SW480 (cell line): Measurements from ENCODE around the gene RYR2.
"Not testable (repeated sequence)": the region's sequence is repeated elsewhere in the genome, so short reads cannot be mapped to it uniquely, and the experiment has no call there.

Source experiments
- DNase-seq: peaks from one replicate; pipeline ENCODE4 v3.0.0-alpha.2; 2016; ENCODE audit warnings: low spot score

Gene RYR2

DNA sequence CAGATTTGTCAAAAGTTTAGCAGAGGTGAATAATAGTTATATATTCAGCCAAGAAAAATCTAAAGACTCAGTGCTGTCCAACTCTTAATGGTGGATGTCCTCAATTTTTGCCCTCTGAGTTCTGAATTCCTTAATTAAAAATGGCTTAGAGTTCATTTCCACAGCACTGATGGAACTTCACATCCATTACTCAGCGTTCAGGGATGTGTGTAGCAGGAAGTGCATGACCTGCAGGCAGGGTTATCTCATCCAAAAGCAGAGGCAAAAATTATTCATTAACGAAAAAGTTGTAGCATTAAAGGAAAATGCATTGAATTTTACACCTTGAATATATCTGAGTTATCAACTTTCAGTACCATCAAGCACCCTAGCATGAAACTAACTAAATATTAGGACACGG lies 752.1 kb downstream of the RYR2 start:
- peak; percentile 4 for DNase-seq

DNA sequence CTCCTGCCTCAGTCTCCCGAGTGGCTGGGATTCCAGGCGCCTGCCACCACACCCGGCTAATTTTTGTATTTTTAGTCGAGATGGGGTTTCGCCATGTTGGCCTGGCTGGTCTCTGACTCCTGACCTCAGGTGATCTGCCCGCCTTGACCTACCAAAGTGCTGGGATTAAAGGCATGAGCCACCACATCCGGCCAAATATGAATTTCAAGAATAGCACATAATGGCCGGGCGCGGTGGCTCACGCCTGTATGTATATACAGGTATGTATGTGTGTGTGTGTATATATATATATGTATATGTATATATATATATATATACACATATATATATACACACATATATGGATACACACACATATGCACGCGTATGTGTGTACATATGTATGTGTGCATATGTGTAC lies 753.6 kb downstream of the RYR2 start:
- no peak for DNase-seq

DNA sequence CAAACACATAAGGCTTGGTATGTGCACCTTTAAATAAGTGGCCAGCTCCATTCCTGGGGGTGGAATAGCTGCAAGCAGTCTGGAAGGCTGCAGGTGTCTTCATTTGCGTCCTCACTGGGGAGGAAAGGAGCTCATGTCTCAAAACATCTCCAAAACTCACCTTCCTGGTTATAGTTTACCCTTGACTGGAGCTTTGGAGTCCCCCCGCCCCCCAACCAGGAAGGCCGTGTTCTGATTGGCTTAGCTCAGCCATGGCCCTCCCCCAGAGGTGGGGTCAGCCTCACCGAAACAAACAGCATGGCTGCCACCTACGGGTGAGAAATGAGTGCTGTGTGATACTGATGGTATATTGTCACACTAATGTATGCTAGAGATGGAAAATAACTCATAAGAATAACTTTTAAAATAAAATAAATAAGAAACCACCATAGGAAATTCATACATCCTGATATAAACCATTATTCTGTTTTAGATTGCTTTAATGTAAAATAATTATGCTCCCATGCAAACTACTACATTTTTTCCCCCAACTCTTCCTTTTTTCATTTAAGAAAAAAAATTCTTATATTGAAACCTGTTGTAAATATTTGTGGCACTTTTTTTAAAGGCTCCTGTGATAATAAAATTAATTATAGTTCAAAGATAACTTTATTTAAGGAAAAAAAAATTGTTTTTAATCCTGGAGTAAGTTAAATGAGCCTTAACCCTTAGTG lies 757.9 kb downstream of the RYR2 start:
- peak; percentile 81 for DNase-seq

DNA sequence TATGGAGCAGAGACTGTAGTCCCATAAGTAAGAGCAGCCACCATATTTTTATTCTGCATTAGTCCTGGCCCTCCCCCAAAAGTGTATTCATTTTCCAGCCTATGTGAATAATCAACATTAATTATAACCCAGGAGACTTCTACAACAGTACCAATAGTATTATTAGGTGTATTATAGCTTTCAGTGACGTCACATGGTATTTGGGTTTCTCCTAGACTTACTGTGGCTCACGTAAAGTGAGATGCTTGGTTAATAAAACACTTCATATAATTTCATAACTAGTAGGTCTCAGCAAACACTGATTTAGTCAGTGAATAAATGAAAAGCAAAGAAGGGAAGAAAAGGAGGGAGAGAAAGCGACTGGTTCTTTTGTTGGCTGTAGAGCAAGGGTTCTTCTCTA lies 762.5 kb downstream of the RYR2 start:
- no peak for DNase-seq

DNA sequence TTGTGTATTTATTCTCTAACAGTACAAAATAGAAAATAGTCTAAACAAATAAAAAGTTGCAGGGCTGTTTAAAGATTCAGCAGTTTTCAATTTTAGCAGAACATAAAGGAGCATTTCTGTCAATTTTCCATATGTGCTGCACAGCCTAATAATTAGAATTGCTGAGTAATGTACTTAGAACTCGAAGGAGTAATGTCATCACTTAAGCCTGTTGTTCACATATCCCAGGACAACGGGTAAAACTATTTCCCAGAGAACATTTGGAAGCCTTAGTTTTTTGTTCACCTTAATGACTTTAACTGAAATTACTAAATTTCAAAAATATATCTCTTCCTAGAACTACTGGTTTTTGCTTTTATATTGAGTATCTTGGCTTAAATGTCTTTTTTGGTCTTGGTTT lies 767.1 kb downstream of the RYR2 start:
- no peak for DNase-seq

DNA sequence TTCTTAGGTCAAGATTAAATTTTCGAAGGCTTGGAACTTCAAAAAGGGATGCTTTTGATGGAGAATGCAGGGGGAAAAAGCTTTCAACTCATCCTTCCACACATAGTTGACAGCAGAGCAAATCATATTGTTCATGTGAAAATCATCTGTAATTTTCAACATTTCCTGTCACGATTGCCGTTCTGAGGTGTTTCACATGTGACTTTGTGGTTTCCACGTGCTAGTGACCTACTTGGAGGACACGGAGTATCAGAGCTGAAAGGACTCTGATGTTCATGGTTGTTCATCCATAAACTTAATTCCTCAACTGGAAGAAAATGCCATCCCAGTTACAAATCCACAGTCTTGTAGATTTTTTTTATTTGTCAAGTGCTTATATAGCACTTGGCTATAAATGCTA lies 769.6 kb downstream of the RYR2 start:
- no peak for DNase-seq

DNA sequence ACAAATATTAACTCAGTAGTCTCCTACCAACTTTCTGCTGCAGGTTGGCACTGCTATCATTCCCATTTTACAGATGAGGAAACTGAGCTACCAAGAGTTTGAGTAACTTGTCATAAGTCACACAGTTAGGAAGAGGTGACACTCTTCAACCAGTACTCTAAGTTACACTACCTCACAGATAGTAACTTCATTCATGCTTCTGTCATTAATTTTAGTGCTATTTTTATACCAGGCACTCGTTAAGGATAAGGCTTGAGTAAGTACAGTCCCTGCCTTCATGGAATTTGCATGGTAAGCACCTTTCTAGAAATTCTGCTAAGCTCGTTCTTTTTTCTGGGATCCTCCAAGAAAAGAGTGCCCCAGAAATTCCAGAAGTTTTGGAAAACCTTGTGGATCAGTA lies 770.1 kb downstream of the RYR2 start:
- DNase-seq: no peak

DNA sequence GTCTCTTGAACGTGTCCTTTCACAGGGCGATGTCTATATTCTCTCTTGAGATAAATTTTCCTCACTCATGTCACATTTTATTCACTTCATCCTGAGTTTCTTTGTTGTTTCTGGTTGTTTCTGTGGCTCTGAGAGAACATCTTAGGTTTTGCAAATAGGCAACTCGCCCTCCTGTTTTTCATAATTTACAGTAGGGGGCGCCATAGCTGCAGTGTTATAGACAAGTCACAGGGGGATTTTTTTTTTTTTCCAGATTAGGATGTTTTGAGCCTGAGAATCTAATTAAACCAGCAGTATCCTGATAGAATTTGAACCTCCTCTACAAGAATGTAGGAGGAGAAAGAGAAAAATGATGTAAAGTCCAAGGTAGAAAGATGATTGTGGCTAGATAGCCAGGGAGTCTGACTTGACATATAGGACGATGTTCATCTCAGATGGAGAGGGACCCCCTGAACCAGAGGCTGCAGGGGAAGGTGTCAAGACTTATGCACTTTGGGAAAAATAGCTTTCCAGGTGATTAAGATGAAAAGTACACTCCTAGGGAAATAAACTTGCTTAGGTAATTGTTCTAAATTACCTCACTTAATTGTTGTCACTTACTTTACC lies 772.4 kb downstream of the RYR2 start:
- DNase-seq: peak; percentile 13

DNA sequence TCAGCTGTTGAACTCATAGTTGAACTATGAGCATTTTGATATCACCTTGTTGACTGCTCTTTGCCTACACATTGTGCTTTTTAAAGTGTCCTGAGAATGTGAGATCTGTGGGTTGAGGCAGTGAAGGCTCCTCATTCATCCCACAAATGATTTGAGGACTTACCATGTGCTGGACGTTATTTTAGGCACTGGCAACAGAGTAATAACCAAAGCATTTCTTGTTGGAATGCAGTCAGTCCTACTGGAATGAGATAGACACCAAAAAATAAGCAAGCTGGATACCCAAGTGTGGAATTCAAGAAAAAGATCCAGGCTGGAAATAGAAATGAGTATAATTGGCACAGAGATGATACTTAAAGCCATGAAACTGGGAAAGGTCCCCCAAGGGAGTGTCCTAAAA lies 775.3 kb downstream of the RYR2 start:
- no peak for DNase-seq

DNA sequence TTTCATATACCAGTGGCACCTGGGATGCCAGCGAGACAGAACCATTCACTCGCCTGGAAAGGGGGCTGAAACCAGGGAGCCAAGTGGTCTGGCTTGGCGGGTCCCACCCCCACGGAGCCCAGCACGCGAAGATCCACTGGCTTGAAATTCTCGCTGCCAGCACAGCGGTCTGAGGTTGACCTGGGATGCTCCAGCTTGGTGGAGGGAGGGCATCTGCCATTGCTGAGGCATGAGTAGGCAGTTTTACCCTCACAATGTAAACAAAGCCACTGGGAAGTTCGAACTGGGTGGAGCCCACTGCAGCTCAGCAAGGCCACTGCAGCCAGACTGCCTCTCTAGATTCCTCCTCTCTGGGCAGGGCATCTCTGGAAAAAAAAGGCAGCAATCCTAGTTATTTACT lies 778.6 kb downstream of the RYR2 start:
- DNase-seq: peak; percentile 17

DNA sequence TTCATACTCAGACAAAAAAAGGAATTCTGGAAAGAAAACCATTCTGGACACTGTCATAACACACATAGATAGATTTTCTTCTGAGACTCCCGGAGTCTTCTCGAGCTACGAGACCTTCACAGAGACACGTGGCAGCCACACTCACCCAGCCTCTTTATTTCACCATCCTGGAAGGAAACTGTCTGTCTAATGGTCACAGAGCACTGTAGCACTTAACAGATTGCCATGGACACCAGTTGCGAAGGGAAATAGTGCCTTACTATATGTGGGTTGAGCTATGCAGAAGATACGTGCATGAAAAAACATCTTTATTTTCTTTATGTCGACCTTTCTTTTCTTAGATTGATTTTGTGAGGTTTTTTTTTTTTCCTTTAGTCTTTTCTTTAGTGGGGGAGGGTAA lies 790.9 kb downstream of the RYR2 start:
- no peak for DNase-seq

DNA sequence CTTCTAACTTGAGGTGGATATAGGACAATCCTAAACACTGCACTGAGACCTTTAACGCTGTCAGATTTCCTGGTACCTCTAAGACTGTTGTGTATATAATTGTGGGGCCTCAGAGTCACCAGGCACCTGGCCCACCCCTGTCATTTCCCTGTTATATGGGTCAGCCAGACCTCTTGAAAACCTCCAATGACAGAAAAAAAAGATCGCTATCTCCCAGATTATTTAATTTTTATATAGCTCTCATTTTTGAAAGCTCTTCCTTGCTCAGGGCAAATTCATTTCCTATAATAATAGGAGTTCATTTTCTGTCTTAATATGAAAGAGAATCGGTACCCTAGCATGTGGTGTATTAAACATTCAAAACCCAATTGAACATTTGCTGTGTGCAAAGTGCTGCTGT lies 792.1 kb downstream of the RYR2 start:
- no peak for DNase-seq

DNA sequence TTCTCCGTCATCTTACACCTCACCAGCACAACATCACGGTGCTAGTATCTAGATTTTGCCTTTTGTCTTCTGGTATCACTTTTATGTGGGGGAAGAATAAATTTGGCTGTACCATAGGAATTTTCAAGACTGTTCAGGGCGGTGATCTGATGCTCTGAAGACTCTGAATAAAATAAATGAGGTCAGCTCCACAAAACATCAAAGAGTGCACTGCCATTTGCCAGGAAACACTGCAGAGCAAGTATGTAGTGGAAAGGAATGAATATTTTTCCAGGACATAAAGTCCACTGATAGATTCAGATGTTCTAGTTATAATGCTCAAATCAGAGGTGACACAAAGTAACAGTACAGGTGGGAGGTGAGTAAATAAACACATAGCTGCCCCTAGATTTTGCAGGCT lies 792.5 kb downstream of the RYR2 start:
- DNase-seq: no peak

DNA sequence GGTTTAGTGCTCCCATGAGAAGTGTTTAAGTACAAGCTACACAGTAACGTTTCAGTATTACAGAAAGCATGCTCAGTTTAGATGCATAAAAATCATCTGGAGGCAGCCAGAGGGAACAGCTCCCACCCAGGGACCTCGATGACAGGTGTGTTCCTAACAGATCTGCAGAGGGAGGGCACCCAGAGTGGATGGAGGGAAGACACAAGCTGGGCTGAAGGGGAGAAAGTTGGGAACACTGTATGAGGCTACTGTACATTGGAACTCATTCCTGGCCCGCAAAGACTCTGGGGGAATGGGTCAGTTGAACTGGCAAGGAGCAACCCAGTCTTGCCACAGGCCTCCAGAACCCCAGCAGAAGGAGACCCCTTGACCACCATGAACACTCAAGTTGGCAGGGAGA lies 796.3 kb downstream of the RYR2 start:
- DNase-seq: no peak

DNA sequence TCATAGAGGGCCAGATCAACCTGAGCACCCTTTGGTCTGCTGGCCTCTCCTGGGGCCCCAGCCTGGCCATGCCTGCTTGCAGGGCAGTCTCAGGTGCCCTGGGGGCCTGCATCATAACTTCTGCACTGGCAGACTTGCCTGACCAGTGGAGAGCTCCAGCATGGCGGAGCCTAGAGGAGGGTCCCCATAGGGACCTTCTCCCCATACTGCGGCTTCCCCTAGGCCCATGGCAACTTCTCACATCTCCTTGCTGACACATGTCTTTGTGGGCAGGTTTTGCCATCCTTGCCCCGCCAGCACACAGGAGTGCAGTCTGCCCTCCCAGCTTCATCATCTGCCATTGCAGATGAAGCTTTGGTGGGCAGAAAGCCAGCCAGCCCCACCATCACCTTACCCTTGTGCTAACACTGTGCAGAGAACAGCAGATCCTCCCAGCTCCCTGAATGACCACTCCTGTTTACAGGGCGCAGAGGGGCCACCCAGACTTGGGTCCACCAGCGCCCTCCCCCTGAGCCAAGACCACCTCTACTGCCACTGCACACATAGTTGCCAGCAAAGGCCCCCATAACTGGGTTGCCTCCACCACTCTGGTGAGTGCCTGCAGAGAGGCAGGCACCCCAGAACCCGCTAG lies 797.0 kb downstream of the RYR2 start:
- DNase-seq: no peak

DNA sequence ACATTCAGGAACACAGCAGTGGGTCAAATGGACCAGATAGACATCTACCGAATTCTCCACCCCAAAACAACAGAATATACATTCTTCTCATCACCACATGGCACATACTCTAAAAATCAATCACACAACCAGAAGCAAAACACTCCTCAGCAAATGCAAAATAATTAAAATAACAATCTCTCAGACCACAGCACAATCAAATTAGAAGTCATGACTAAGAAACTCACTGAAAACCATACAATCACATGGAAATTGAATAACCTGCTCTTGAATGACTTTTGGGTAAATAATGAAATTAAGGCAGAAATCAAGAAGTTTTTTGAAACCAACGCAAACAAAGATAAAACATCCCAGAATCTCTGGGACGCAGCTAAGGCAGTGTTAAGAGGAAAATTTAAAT lies 799.5 kb downstream of the RYR2 start:
- no peak for DNase-seq

DNA sequence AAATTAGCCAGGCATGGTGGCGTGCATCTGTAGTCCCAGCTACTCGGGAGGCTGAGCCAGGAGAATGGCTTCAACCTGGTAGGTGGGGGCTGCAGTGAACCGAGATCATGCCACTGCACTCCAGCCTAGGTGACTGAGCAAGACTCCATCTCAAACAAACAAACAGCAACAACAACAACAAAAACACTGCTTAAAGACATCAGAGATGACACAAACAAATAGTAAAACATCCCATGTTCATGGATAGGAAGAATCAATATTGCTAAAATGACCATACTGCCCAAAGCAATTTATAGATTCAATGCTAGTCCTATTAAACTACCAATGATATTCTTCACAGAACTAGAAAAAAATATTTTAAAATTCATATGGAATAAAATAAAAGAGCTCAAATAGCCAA lies 801.5 kb downstream of the RYR2 start:
- DNase-seq: not testable (repeated sequence)

DNA sequence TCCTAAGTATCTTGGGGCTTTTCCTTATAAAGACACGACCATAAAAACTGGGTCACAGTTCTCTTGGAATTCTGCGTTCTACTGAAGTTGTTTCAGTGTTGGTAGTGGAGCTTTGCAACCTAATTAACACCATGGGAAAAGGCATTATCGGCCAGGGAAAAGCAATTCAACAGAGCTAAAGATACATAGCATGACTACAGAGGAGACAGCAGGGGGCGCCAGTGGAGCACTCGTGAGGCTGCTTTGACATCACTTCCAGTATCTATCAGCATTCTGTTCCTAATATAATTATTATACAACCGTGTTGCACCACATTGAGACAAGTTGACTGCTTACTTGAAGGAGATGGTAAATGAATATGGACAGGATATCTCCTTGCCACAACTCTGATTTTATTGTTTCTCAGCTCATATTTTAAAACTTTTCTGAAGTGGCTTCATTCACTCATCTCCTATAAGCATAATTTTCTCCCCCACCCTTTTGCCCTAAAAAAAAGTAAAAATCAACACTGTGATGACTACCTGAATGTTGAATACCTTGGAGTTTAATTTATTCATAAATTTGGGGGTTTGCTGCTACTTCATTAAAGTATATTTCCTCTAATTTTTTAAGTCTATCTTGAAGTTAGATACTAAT lies 809.3 kb downstream of the RYR2 start:
- DNase-seq: peak; percentile 51

DNA sequence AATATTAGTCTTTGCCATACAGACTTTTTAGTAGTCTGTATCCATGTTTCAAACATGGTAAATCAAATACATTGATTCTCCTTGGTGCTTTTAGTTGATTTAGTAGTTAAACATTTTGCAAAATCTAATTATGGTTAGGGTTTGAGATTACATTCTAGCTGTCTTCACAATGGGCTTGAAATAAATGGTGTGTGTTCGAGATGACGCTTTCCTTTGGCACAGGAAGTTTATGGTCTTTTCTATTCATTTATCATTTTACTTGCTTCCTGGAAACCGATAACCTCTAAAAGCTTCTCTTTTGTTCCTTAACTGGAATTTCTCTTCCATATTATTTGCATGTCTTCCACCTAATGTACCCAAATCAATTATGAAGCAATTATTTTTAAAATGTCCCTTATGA lies 810.4 kb downstream of the RYR2 start:
- no peak for DNase-seq

DNA sequence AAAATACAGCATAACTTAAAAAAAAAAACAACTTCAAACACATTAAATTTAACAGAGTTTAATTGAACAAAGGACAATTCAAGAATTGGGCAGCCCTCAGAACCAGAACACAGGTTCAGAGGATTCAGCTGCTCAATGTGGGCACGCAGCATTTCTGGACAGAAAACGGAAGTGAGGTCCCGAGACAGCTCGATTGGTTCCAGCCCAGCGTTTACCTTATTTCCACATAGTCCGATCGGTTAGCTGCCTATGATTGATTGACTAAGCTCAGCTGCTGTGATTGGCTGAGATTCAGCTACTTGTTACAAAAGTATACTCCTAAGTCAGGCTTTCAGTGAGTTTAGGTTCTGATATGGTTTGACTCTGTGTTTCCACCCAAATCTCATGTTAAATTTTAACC lies 815.5 kb downstream of the RYR2 start:
- no peak for DNase-seq

DNA sequence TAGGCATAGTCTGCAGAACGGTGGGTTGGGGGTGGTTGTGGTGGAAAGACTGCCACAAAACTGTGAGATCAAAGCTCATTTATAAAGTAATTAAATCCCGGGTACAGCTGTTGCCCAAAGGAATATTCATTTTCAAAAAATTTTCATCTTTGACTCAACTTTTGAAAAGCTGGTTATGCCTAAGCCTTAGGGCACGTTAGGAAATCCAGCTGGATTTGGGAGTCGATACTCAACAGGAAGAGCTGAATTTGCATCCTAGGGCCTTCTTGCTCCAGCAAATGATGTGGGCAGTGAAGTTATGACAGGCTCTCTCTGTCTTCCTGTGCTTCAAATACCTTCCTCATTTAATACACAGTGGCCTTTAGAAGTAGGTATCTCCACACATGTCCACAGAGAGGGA lies 817.0 kb downstream of the RYR2 start:
- no peak for DNase-seq

DNA sequence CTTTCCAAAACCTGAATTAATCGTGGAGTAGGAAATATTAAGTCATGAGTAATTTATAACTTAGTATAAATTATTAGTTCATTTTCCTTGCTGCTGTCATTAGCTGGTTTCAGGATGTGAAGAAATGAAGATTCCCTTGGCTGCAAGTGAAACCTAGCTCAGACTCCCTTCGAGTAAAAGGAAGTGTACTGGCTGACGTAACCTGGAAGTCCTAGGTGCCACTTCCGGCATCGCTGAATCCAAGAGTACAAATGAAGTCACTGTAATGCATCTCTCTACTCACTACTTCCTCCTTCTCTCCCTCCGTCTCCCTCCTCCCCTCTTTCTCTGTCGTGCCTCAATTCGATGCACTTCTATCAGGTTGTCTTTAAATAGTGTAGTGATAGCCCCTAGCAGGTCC lies 820.0 kb downstream of the RYR2 start:
- no peak for DNase-seq

DNA sequence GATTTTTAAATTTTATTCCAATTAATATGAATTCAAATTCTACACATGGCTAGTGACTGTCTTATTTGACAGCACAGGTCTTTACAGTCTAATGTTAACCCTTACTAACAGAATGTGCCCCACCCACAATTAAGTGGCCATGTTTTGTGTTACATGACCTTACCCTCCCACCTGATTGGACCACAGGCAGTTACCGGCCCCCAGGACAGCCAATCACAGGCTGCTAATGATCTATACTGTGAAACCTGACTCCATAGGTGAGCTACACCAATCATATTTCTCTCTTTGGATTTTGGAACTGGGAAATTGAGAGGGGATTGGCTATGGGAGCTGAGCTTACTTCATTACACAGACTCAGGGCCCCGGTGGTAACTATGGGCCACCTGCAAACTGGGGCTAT lies 821.2 kb downstream of the RYR2 start:
- DNase-seq: no peak
